Endothelial cell of umbilical vein (primary cell): ENCODE data around the gene CCN6. TPM values are rescaled to one million over a fixed set of nuclear protein-coding genes. Genes with fewer than 3 reads are reported as not detected.

ENCODE experiments used
- BruUV-seq: library from RNA; stranded (reverse); fragments of 400-500 nt; replicated peaks from 2 replicates; lab custom pipeline; 2021; lab: Mats Ljungman, UMichigan
- CTCF ChIA-PET: fragments of 300-600, 350-600 bp; sonication (Branson Sonifier 250); formaldehyde crosslinking; loops from one replicate; lab custom pipeline; 2021; ENCODE audit warnings: antibody characterized with exemption, inconsistent platforms; lab: Charles Lee
- POLR2A ChIA-PET: fragments of 300-600, 350-600 bp; sonication (Branson Sonifier 250); formaldehyde crosslinking; loops from one replicate; lab custom pipeline; 2021; ENCODE audit warnings: antibody characterized with exemption, inconsistent platforms; lab: Charles Lee
- DNase-seq: peaks from one replicate; pipeline ENCODE4 v3.0.0-alpha.2; 2011; ENCODE audit warnings: low read depth, low spot score
- FAIRE-seq: peaks from 2 replicates; lab custom pipeline; 2011; peaks lifted over from hg19 to GRCh38; lab: Jason Lieb, UNC
- H2AFZ ChIP-seq: 2 replicates; pipeline ENCODE4 v1.6.0; 2012; ENCODE audit warnings: low read depth, low read length, control low read depth, inconsistent platforms
- H3K27ac ChIP-seq: 2 replicates; pipeline ENCODE4 v1.5.1; 2011; ENCODE audit warnings: low read depth, mild to moderate bottlenecking, control low read depth, low read length, moderate library complexity; ENCODE audit not compliant: insufficient read depth
- H3K27me3 ChIP-seq, 2 experiments: 2 replicates each; pipeline versions ENCODE4 v1.6.0 to v1.6.1; 2011; ENCODE audit warnings: low read length in 2 of 2, mixed read lengths in 1 of 2; ENCODE audit not compliant: control insufficient read depth in 2 of 2, insufficient read depth in 2 of 2
- H3K36me3 ChIP-seq, 2 experiments: 2 replicates in 1 of 2; 3 replicates in 1 of 2; pipeline ENCODE4 v1.5.1; 2011; ENCODE audit warnings: low read length in 2 of 2, mild to moderate bottlenecking in 1 of 2, moderate library complexity in 1 of 2; ENCODE audit not compliant: control insufficient read depth in 2 of 2, insufficient read depth in 2 of 2; ENCODE audit errors: extremely low read depth in 1 of 2
- H3K4me1 ChIP-seq: 3 replicates; pipeline ENCODE4 v1.5.1; 2011; ENCODE audit warnings: mild to moderate bottlenecking, low read length; ENCODE audit not compliant: control insufficient read depth, insufficient read depth; ENCODE audit errors: extremely low read depth
- H3K4me2 ChIP-seq: 2 replicates; pipeline ENCODE4 v1.6.1; 2011; ENCODE audit warnings: low read length, control low read depth, mixed read lengths; ENCODE audit not compliant: insufficient read depth
- H3K4me3 ChIP-seq, 3 experiments: fragments of 200-600 bp in 1 of 3; sonication (generic), shearing (Covaris generic) in 1 of 3; replicated peaks in 1 of 3; 2 replicates each; pipeline ENCODE4 v1.5.1; 2011 to 2016; ENCODE audit warnings: control low read depth in 3 of 3, low read length in 3 of 3, mild to moderate bottlenecking in 2 of 3, inconsistent platforms in 1 of 3, low read depth in 1 of 3, moderate library complexity in 1 of 3; ENCODE audit not compliant: insufficient read depth in 1 of 3
- H3K79me2 ChIP-seq: 2 replicates; pipeline ENCODE4 v1.6.0; 2012; ENCODE audit warnings: low read length, inconsistent platforms; ENCODE audit not compliant: control insufficient read depth, insufficient read depth
- H3K9ac ChIP-seq: replicated peaks from 2 replicates; pipeline ENCODE3; 2011; ENCODE audit warnings: low read length, control low read depth; ENCODE audit not compliant: insufficient read depth; ENCODE audit errors: extremely low read depth
- H3K9me1 ChIP-seq: replicated peaks from 3 replicates; pipeline ENCODE4 v1.6.0; 2011; ENCODE audit warnings: mild to moderate bottlenecking, low read length; ENCODE audit not compliant: control insufficient read depth, insufficient read depth; ENCODE audit errors: extremely low read depth
- H3K9me3 ChIP-seq: replicated peaks from 2 replicates; pipeline ENCODE4 v1.5.1; 2012; ENCODE audit warnings: low read length, inconsistent platforms; ENCODE audit not compliant: control insufficient read depth, insufficient read depth
- H4K20me1 ChIP-seq: replicated peaks from 2 replicates; pipeline ENCODE3; 2011; ENCODE audit warnings: mild to moderate bottlenecking, low read length; ENCODE audit not compliant: control insufficient read depth, insufficient read depth; ENCODE audit errors: extremely low read depth
- EZH2 ChIP-seq: IDR thresholded peaks from 2 replicates; pipeline ENCODE4 v1.6.1; 2012; ENCODE audit warnings: borderline replicate concordance, low read depth, mild to moderate bottlenecking, moderate library complexity, low read length, inconsistent platforms; ENCODE audit not compliant: severe bottlenecking
- FOS ChIP-seq: IDR thresholded peaks from 2 replicates; pipeline ENCODE4 v1.6.1; 2011; ENCODE audit warnings: mild to moderate bottlenecking, low read length, moderate library complexity, borderline replicate concordance; ENCODE audit not compliant: insufficient read depth
- GATA2 ChIP-seq: IDR thresholded peaks from 2 replicates; pipeline ENCODE4 v1.7.0; 2011; ENCODE audit warnings: low read depth, mild to moderate bottlenecking, moderate library complexity, mixed read lengths, low read length; ENCODE audit not compliant: insufficient read length, insufficient read depth
- JUN ChIP-seq: IDR thresholded peaks from 2 replicates; pipeline ENCODE4 v1.6.1; 2011; ENCODE audit warnings: borderline replicate concordance, low read depth; ENCODE audit not compliant: insufficient read length, insufficient read depth
- MYC ChIP-seq: IDR thresholded peaks from one replicate; pipeline ENCODE4 v1.6.1; 2011; ENCODE audit warnings: mild to moderate bottlenecking, low read depth, low read length
- POLR2A ChIP-seq: IDR thresholded peaks from 2 replicates; pipeline ENCODE4 v1.6.1; 2012; ENCODE audit warnings: low read depth, mild to moderate bottlenecking, control low read depth, low read length
- POLR2AphosphoS5 ChIP-seq: IDR thresholded peaks from 2 replicates; pipeline ENCODE4 v1.6.1; 2012; ENCODE audit warnings: low read depth, mild to moderate bottlenecking, control low read depth, low read length, moderate library complexity; ENCODE audit not compliant: insufficient read depth
- dilution Hi-C: fragments of 300-500 bp; cut with MboI; formaldehyde crosslinking; loops from one replicate; pipeline ENCODE4 v1.15.0; 2019; ENCODE audit warnings: low sequenced_read_pairs; ENCODE audit not compliant: extremely low pct_ligation_motif_present
- intact Hi-C: fragments of 100-400 bp; cut with micrococcal nuclease; formaldehyde crosslinking; loops from one replicate; pipeline ENCODE4 v1.10.0; 2022
- polyA plus RNA-seq, 4 experiments: library from polyadenylated mRNA; depleted of rRNA in 3 of 4; stranded (reverse) in 3 of 4; unstranded in 1 of 4; fragments of >200 nt; gene quantifications; 2 replicates each; pipeline versions ENCODE4 v1.2.1 to v1.2.3, GENCODE V29; 2011 to 2012; ENCODE audit warnings: missing spikeins in 1 of 4
- total RNA-seq: library from RNA; stranded (reverse); gene quantifications from 2 replicates; pipeline ENCODE4 v1.2.3, GENCODE V29; 2021
- TF ChIP-seq, protein P1 (sequence below): IDR thresholded peaks from 2 replicates; pipeline ENCODE4 v1.6.1; 2011; ENCODE audit not compliant: insufficient read depth, insufficient read length
- TF ChIP-seq, protein P2 (sequence below), 2 donors: IDR thresholded peaks; 1 replicate in 1 of 2; 2 replicates in 1 of 2; pipeline ENCODE4 v1.5.1; 2011; ENCODE audit warnings: low read length in 2 of 2, mild to moderate bottlenecking in 2 of 2, moderate library complexity in 2 of 2, control low read depth in 1 of 2, inconsistent platforms in 1 of 2, low read depth in 1 of 2; ENCODE audit not compliant: insufficient read depth in 1 of 2; ENCODE audit errors: extremely low read depth in 1 of 2

The CCN6 gene
- total and polyA plus RNA-seq, 2 donors (not counting 3 experiments of a cell fraction or from before 2014, with no cell fraction given): not detected

DNA sequence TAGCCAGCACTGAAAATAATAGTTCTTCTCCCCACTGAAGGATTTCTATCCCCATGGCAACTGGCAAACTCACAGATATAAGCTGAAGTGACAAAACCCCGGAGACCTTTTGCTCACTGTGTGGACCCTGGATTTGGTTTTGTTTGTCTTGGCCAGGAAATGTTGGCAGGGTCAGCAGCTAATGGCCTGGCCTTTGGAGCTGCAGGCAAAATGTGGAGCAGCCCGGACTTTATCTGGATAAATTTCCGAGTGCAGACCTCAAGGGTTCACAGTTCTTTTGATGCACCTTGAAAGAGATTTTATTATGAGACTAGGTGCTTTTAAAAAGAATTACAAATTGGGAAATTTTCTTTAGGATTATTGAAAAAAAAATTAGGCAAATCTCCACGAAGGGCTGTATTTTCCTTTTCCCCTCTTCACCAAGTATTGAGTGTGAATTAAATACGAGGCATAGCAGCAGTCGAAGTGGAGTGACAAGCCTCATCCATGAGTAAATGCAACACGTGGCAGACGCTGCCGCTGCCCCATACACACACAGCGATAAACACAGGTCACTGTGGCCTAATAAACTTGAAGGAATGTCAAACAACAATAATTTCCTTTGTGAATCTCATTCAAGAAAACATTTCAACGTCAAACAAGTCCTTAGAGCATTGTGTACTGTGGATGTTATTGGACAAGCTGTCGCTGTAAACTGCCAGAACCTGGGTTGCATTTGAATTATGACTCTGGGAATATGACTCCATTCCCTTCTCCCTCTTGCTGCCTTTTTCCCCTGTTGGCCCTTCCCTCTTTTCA lies 35.1 kb upstream of the CCN6 start:
- H4K20me1 ChIP-seq: no peaks in the 10 kb centered on the region
- peaks cover 16% of the 10 kb centered on the region for H3K4me1 ChIP-seq
- no peak overlapping the region for H3K4me3 ChIP-seq
- H3K27ac ChIP-seq: no peak overlapping the region
- H3K79me2 ChIP-seq: no peaks in the 10 kb centered on the region
- peak; percentile 63 for DNase-seq
- TF ChIP-seq JUN: peak; percentile 9
- no peak for TF ChIP-seq MYC
- TF ChIP-seq, protein P1, sequence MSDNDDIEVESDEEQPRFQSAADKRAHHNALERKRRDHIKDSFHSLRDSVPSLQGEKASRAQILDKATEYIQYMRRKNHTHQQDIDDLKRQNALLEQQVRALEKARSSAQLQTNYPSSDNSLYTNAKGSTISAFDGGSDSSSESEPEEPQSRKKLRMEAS: peak; percentile 53
- TF ChIP-seq GATA2: peak; percentile 19
- ChIA-PET POLR2A (no interaction called here), CTCF (interaction anchor here (0.9 to 3.0 kb wide), 7 partner anchors 9 to 309 kb away, joined by 3 to 13 read pairs (median 6); no protein-coding TSS in a partner anchor)
- no peak overlapping the region for H2AFZ ChIP-seq
- H3K9ac ChIP-seq: no peak overlapping the region
- FAIRE-seq: peak; percentile 80
- no peaks in the 10 kb centered on the region for H3K9me1 ChIP-seq
- H3K36me3 ChIP-seq: no peaks in the 10 kb centered on the region
- no peaks in the 10 kb centered on the region for H3K9me3 ChIP-seq
- no peaks in the 10 kb centered on the region for H3K27me3 ChIP-seq
- intact Hi-C loops: no loop called here
- no TSS peak for BruUV-seq
- H3K4me2 ChIP-seq: peak overlapping the region; percentile 12
- dilution Hi-C loops: no loop called here

DNA sequence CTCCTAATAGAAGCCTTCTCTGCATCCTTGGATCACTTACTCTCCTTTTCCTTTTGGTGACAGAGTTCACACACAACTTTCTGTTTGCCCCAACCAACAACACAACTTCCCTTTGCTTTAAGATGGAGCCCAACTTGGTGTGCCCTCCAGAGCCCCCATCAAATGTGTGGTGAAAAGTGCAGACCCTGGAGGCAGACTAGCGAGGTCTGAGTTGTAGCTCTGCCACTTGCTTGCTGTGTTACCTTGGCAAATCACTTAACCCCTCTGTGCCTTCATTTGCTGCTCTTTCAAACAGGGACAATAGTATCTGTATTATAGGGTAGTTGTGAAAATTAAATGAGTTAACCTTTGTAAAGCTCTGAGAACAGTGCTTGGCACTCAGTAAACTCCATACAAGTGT lies 34.3 kb upstream of the CCN6 start:
- Histone ChIP-seq H3K79me2 (no peaks in the 10 kb centered on the region), H3K36me3 (no peaks in the 10 kb centered on the region), H3K9ac (no peak overlapping the region), H4K20me1 (no peaks in the 10 kb centered on the region), H3K27ac (no peak overlapping the region), H3K27me3 (no peaks in the 10 kb centered on the region), H2AFZ (no peak overlapping the region), H3K9me3 (no peaks in the 10 kb centered on the region), H3K4me2 (no peak overlapping the region), H3K9me1 (no peaks in the 10 kb centered on the region), H3K4me3 (no peak overlapping the region), H3K4me1 (peaks cover 14% of the 10 kb centered on the region)
- no peak for TF ChIP-seq GATA2
- no peak for TF ChIP-seq FOS
- TF ChIP-seq, protein P1: no peak
- TF ChIP-seq POLR2A: no peak
- no peak for TF ChIP-seq EZH2
- TF ChIP-seq, protein P2, sequence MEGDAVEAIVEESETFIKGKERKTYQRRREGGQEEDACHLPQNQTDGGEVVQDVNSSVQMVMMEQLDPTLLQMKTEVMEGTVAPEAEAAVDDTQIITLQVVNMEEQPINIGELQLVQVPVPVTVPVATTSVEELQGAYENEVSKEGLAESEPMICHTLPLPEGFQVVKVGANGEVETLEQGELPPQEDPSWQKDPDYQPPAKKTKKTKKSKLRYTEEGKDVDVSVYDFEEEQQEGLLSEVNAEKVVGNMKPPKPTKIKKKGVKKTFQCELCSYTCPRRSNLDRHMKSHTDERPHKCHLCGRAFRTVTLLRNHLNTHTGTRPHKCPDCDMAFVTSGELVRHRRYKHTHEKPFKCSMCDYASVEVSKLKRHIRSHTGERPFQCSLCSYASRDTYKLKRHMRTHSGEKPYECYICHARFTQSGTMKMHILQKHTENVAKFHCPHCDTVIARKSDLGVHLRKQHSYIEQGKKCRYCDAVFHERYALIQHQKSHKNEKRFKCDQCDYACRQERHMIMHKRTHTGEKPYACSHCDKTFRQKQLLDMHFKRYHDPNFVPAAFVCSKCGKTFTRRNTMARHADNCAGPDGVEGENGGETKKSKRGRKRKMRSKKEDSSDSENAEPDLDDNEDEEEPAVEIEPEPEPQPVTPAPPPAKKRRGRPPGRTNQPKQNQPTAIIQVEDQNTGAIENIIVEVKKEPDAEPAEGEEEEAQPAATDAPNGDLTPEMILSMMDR (IDR thresholded peaks at IDR 0.05; ENCODE audit: extremely low read depth in 1 of 2, insufficient read depth in 1 of 2, low read depth in 1 of 2, low read length in 2 of 2): no peak
- TF ChIP-seq POLR2AphosphoS5: no peak
- no peak for TF ChIP-seq JUN
- no peak for TF ChIP-seq MYC
- intact Hi-C loops: no loop called here
- BruUV-seq: no TSS peak
- DNase-seq (no peak), FAIRE-seq (no peak)
- ChIA-PET POLR2A (no interaction called here), CTCF (interaction anchor here (0.8 to 2.5 kb wide), 3 partner anchors 10 to 310 kb away, joined by 3 to 13 read pairs (median 3); no protein-coding TSS in a partner anchor)
- dilution Hi-C loops: no loop called here
